Left colon (tissue), 2 donors: Measurements from ENCODE around the gene AIP. TPM values are rescaled to one million over a fixed set of nuclear protein-coding genes. Genes with fewer than 3 reads are reported as not detected.
A peak's percentile ranks its signal among the peaks of the same experiment; 100 is the strongest.

Experiments
- ATAC-seq: fragments of 200-7000 bp; cut with Tn5 transposase; one replicate; pipeline ENCODE4 v1.9.1; 2020; ENCODE audit warnings: mild to moderate bottlenecking, moderate library complexity
- DNase-seq, 2 donors: peaks; one replicate each; pipeline ENCODE4 v3.0.0-alpha.2; 2020
- intact Hi-C, 2 donors: fragments of 100-400 bp; cut with DNase I in 1 of 2; cut with micrococcal nuclease in 1 of 2; formaldehyde crosslinking; loops; one replicate each; pipeline versions ENCODE4 v1.11.2 to v1.14.0; 2022; cut with DNase I, micrococcal nuclease
- microRNA-seq, 2 donors: library from miRNA; unstranded; fragments of <30 nt; microRNA quantifications; one replicate each; pipeline versions ENCODE4 v1.1.0 to v1.2.0, GENCODE V29; 2020
- total RNA-seq, 2 donors: library from RNA; stranded (reverse); fragmentation: NEBNext Ultra II Directional; extraction: Animal tissue kit (Norgen Biotek cat#: 25700); gene quantifications; one replicate each; pipeline ENCODE4 v1.2.1, GENCODE V29; 2021
- donor health status: DM: no; HTN: no; CAD: no.
- donor health status: DM: yes; HTN: yes; CAD: no.

Gene AIP
- total RNA-seq, 2 donors from 2014 or later, result 31.4 to 49.6 TPM

- no peak for DNase-seq
- intact Hi-C loops, result no loop called here
These were observed 56.7 kb downstream of the AIP start for GRCh38 chr11:67539550-67539949.

More at GRCh38 chr11:67539550-67539949, 56.7 kb downstream of the AIP start:
- ATAC-seq, result peak; percentile 39

Small RNAs within 50 kb of the gene (microRNA-seq; reads per million reads assigned to microRNA genes)
- gene MIR6752, result 0 to 0.53 reads per million in 2 donors

Other genes with a start within 250 kb of the AIP start
- 100 to 1,000 TPM in 1 of 2 donors, 10 to 100 TPM in 1; 95.8 to 119 TPM for gene GRK2, start 216.6 kb upstream of the AIP start, total RNA-seq
- 10 to 100 TPM; 26.9 to 29.6 TPM for gene ANKRD13D, start 193.7 kb upstream of the AIP start, total RNA-seq
- 10 to 100 TPM; 74.9 to 79.3 TPM for gene SSH3, start 179.5 kb upstream of the AIP start, total RNA-seq
- 100 to 1,000 TPM; 237 to 262 TPM for gene POLD4, start 129.5 kb upstream of the AIP start, total RNA-seq
- gene CLCF1, start 109.4 kb upstream of the AIP start, total RNA-seq, result 1 to 10 TPM; 2.2 to 2.4 TPM
- 10 to 100 TPM; 27.4 to 40.6 TPM for gene RAD9A, start 91.0 kb upstream of the AIP start, total RNA-seq
- 100 to 1,000 TPM; 214 to 243 TPM for gene PPP1CA, start 81.2 kb upstream of the AIP start, total RNA-seq
- 1 to 10 TPM; 3.0 to 4.2 TPM for gene TBC1D10C, start 78.9 kb upstream of the AIP start, total RNA-seq
- 1 to 10 TPM in 1 of 2 donors, under 1 TPM in 1; 0.61 to 2.5 TPM for gene CARNS1, start 67.3 kb upstream of the AIP start, total RNA-seq
- gene RPS6KB2, start 54.5 kb upstream of the AIP start, total RNA-seq, result 10 to 100 TPM; 45.3 to 47.4 TPM
- 10 to 100 TPM in 1 of 2 donors, 1 to 10 TPM in 1; 7.1 to 11.2 TPM for gene PTPRCAP, start 45.3 kb upstream of the AIP start, total RNA-seq
- gene CORO1B, start 39.5 kb upstream of the AIP start, total RNA-seq, result 100 to 1,000 TPM; 195 to 230 TPM
- gene GPR152, start 30.3 kb upstream of the AIP start, total RNA-seq, result not detected
- 1 to 10 TPM; 1.1 to 2.0 TPM for gene CABP4, start 27.7 kb upstream of the AIP start, total RNA-seq
- 10 to 100 TPM; 63.6 to 68.0 TPM for gene TMEM134, start 13.8 kb upstream of the AIP start, total RNA-seq
- 100 to 1,000 TPM in 1 of 2 donors, 10 to 100 TPM in 1; 82.0 to 108 TPM for gene PITPNM1, start 22.3 kb downstream of the AIP start, total RNA-seq
- 10 to 100 TPM; 79.5 to 86.2 TPM for gene CDK2AP2, start 25.1 kb downstream of the AIP start, total RNA-seq
- gene CABP2, start 40.4 kb downstream of the AIP start, total RNA-seq, result not detected
- gene GSTP1, start 100.8 kb downstream of the AIP start, total RNA-seq, result 100 to 1,000 TPM; 323 to 390 TPM
- gene NDUFV1, start 123.9 kb downstream of the AIP start, total RNA-seq, result 100 to 1,000 TPM; 292 to 377 TPM
- 10 to 100 TPM; 28.8 to 49.8 TPM for gene NUDT8, start 146.9 kb downstream of the AIP start, total RNA-seq
- gene TBX10, start 156.7 kb downstream of the AIP start, total RNA-seq, result 10 to 100 TPM; 12.9 to 27.1 TPM
- 10 to 100 TPM; 13.1 to 17.7 TPM for gene ACY3, start 167.7 kb downstream of the AIP start, total RNA-seq
- under 1 TPM in 1 of 2 donors, not detected in 1; 0.73 TPM for gene ALDH3B2, start 191.6 kb downstream of the AIP start, total RNA-seq